HG03457 (cell line): Measurements from ENCODE around the gene RSPO4.
"Not testable (repeated sequence)": the region's sequence is repeated elsewhere in the genome, so short reads cannot be mapped to it uniquely, and the experiment has no call there.

Experiments
- ATAC-seq: cut with Tn5 transposase; IDR thresholded peaks from one replicate; pipeline ENCODE4 v1.9.1; 2021; ENCODE audit warnings: moderate number of reproducible peaks; ENCODE audit not compliant: unreplicated experiment

RSPO4 gene

GRCh38 chr20:1005452-1006027, 3.4 kb upstream of the RSPO4 start:
- ATAC-seq = no peak

- ATAC-seq = no peak
These were observed 2.0 kb upstream of the RSPO4 start for GRCh38 chr20:1003920-1004697.

GRCh38 chr20:1002682-1003561, 811 bp upstream of the RSPO4 start:
- ATAC-seq = no peak

- no peak for ATAC-seq
These were observed 995 bp downstream of the RSPO4 start for GRCh38 chr20:1001116-1001515.

- ATAC-seq = no peak
These were observed 3.8 kb downstream of the RSPO4 start for GRCh38 chr20:998231-998830.

GRCh38 chr20:997486-997885, 4.6 kb downstream of the RSPO4 start:
- ATAC-seq = no peak

GRCh38 chr20:997016-997415, 5.1 kb downstream of the RSPO4 start:
- no peak for ATAC-seq

- ATAC-seq = no peak
These were observed 6.9 kb downstream of the RSPO4 start for GRCh38 chr20:995170-995569.

GRCh38 chr20:992801-993535, 9.1 kb downstream of the RSPO4 start:
- ATAC-seq = no peak

- no peak for ATAC-seq
These were observed 10.3 kb downstream of the RSPO4 start for GRCh38 chr20:991850-992249.

GRCh38 chr20:990293-990959, 11.7 kb downstream of the RSPO4 start:
- no peak for ATAC-seq

GRCh38 chr20:988272-988671, 13.8 kb downstream of the RSPO4 start:
- ATAC-seq = no peak

- ATAC-seq = no peak
These were observed 14.4 kb downstream of the RSPO4 start for GRCh38 chr20:987677-988076.

- no peak for ATAC-seq
These were observed 15.3 kb downstream of the RSPO4 start for GRCh38 chr20:986733-987355.

GRCh38 chr20:984994-985393, 17.1 kb downstream of the RSPO4 start:
- not testable (repeated sequence) for ATAC-seq

GRCh38 chr20:982754-983153, 19.4 kb downstream of the RSPO4 start:
- ATAC-seq = no peak

GRCh38 chr20:977021-977420, 25.1 kb downstream of the RSPO4 start:
- ATAC-seq = no peak

GRCh38 chr20:976033-976432, 26.1 kb downstream of the RSPO4 start:
- no peak for ATAC-seq

- ATAC-seq = no peak
These were observed 28.3 kb downstream of the RSPO4 start for GRCh38 chr20:973785-974194.

GRCh38 chr20:972256-972655, 29.9 kb downstream of the RSPO4 start:
- no peak for ATAC-seq
